Measurements from ENCODE around the gene HECTD1. TPM values are rescaled to one million over a fixed set of nuclear protein-coding genes. Genes with fewer than 3 reads are reported as not detected.
A peak's percentile ranks its signal among the peaks of the same experiment; 100 is the strongest.

The HECTD1 gene
- total and polyA plus RNA-seq, 9 of the 15 experiments (the other 6 are each of a cell fraction or from before 2014, with no cell fraction given), result 27.9 to 111 (median 78.1) TPM

DNA sequence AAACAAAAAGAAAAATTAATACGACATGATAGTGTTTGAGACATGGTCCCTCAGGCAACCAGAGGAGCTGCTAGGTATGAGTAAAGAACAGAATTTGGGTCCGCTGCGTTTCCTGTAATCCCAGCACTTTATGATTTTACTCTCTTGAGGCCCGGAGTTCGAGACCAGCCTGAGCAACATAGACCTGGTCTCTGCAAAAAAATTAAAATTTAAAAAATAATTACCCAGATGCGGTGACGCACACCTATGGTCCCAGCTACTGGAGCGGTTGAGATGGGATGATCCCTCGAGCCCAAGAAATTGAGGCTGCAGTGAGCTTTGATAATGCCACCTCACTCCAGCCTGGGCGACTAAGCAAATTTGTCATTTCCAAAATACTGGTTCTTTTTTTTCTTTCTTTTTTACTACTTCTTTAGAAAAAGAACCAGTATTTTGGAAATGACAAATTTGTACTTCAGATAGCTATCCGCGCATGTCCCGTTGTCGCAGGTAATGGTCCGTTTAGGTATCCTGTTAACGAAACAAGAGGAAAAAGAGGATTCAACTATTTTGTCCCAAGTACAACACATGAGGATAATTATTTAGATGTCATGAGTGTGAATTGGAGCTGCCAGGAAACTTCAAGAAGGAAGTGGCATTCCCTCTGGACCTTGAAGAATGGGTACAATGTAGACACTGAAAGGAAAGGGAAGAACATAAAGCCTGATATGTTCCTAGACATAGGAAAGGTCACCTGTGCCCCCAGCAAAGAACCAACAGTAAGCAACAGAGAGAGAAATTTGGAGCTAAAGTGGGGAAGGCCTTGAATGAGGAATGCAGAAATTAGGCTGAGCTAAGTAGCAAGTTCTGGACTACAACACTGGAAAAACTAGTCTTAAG is 1.2 kb upstream of the HECTD1 start:
- in situ Hi-C loops (cut with MboI), result no loop called here
- no TSS peak for BruUV-seq (replicated peaks)
- Histone ChIP-seq H4K20me1 (replicated peaks; ENCODE audit: control insufficient read depth, insufficient read depth, low read length) (no peaks in the 10 kb centered on the region; the same call in 1 of the 2 replicates), H3K36me3 (ENCODE audit: control insufficient read depth, insufficient read depth, low read length) (peaks cover 17% of the 10 kb centered on the region), H3K4me1 (replicated peaks in 1 of 2; ENCODE audit: control insufficient read depth in 2 of 2, insufficient read depth in 2 of 2, low read length in 2 of 2) (peaks cover 6 to 9% of the 10 kb centered on the region in 2 experiments; a peak in 4 of 5 replicates), H3K4me2 (ENCODE audit: insufficient read depth, low read length) (peak overlapping the region; percentile 96), H3K9me1 (ENCODE audit: control insufficient read depth, insufficient read depth, low read length) (no peaks in the 10 kb centered on the region), H3K9me3 (replicated peaks; ENCODE audit: control insufficient read depth, insufficient read depth, low read depth, low read length) (no peaks in the 10 kb centered on the region), H3K79me2 (ENCODE audit: control insufficient read depth, insufficient read depth, low read length) (peaks cover 44% of the 10 kb centered on the region), H2AFZ (ENCODE audit: low read depth, low read length) (peak overlapping the region; percentile 98), H3K9ac (ENCODE audit: insufficient read depth in 1 of 2, low read depth in 2 of 2, low read length in 2 of 2) (peak overlapping the region in 1 of 2 experiments; percentile 94; a peak in 3 of 4 replicates), H3K27ac (ENCODE audit: extremely low read depth, low read depth, low read length) (peak overlapping the region; percentile 99), H3K4me3 (peak overlapping the region; percentile 63), H3K27me3 (ENCODE audit: control insufficient read depth in 2 of 2, insufficient read depth in 2 of 2, low read length in 2 of 2) (no peaks in the 10 kb centered on the region)
- FAIRE-seq (no peak), ATAC-seq (no peak), DNase-seq (ENCODE audit: extremely low read depth in 1 of 4, low spot score in 3 of 4) (no peak)
- POLR2A ChIA-PET, result interaction anchor here (0.7 to 2.4 kb wide), 7 partner anchors 8 to 211 kb away, joined by 3 to 13 read pairs (median 4); partner anchors contain the start of gene HEATR5A
- CTCF ChIA-PET (ENCODE audit: low intra/inter-chr PET ratio), result no interaction called here
- TF ChIP-seq C11orf30 (IDR thresholded peaks at IDR 0.05; ENCODE audit: low read depth) (0 out of 2 replicates have a peak, but pooled peaks have one; percentile 45), NFE2 (IDR thresholded peaks at IDR 0.05; ENCODE audit: low read depth) (peak; percentile 46; the same call in 1 of the 2 replicates), TFAM (CRISPR knock-in tag; conservative IDR thresholded peaks at IDR 0.05) (no peak), NRF1 (conservative IDR thresholded peaks at IDR 0.05 in 1 of 2, IDR thresholded peaks at IDR 0.05 in 1 of 2) (no peak), MAFF (IDR thresholded peaks at IDR 0.05; ENCODE audit: low read length) (peak; percentile 21; the same call in 1 of the 2 replicates), PRPF4 (IDR thresholded peaks at IDR 0.05; ENCODE audit: insufficient read depth, low read depth, low read length, poor library complexity, severe bottlenecking) (no peak), ZNF766 (CRISPR knock-in tag; conservative IDR thresholded peaks at IDR 0.05) (0 out of 2 replicates have a peak, but pooled peaks have one; percentile 8), NCOR1 (IDR thresholded peaks at IDR 0.05) (0 out of 2 replicates have a peak, but pooled peaks have one; percentile 2), THRAP3 (IDR thresholded peaks at IDR 0.05; ENCODE audit: borderline replicate concordance) (0 out of 2 replicates have a peak, but pooled peaks have one; percentile 21), ZNF316 (IDR thresholded peaks at IDR 0.05) (peak; percentile 43; the same call in 1 of the 2 replicates)
- TF ChIP-seq, protein P1, sequence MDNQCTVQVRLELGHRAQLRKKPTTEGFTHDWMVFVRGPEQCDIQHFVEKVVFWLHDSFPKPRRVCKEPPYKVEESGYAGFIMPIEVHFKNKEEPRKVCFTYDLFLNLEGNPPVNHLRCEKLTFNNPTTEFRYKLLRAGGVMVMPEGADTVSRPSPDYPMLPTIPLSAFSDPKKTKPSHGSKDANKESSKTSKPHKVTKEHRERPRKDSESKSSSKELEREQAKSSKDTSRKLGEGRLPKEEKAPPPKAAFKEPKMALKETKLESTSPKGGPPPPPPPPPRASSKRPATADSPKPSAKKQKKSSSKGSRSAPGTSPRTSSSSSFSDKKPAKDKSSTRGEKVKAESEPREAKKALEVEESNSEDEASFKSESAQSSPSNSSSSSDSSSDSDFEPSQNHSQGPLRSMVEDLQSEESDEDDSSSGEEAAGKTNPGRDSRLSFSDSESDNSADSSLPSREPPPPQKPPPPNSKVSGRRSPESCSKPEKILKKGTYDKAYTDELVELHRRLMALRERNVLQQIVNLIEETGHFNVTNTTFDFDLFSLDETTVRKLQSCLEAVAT (IDR thresholded peaks at IDR 0.05), result peak in 1 of 2 experiments; percentile 79; a peak in 2 of 4 replicates
- TF ChIP-seq, protein P2, sequence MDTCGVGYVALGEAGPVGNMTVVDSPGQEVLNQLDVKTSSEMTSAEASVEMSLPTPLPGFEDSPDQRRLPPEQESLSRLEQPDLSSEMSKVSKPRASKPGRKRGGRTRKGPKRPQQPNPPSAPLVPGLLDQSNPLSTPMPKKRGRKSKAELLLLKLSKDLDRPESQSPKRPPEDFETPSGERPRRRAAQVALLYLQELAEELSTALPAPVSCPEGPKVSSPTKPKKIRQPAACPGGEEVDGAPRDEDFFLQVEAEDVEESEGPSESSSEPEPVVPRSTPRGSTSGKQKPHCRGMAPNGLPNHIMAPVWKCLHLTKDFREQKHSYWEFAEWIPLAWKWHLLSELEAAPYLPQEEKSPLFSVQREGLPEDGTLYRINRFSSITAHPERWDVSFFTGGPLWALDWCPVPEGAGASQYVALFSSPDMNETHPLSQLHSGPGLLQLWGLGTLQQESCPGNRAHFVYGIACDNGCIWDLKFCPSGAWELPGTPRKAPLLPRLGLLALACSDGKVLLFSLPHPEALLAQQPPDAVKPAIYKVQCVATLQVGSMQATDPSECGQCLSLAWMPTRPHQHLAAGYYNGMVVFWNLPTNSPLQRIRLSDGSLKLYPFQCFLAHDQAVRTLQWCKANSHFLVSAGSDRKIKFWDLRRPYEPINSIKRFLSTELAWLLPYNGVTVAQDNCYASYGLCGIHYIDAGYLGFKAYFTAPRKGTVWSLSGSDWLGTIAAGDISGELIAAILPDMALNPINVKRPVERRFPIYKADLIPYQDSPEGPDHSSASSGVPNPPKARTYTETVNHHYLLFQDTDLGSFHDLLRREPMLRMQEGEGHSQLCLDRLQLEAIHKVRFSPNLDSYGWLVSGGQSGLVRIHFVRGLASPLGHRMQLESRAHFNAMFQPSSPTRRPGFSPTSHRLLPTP (IDR thresholded peaks at IDR 0.05; ENCODE audit: borderline replicate concordance, extremely low read depth, insufficient read length), result peak; percentile 48
- 50% methylated on average over 16 of the region's 16 CpGs for WGBS (ENCODE audit: insufficient coverage, low coverage, missing lambda C conversion rate)
- intact Hi-C loops (cut with micrococcal nuclease), result loop anchor here (5.0 kb wide), 2 partner anchors 34 to 149 kb away; no protein-coding TSS in a partner anchor

All from K562 (cell line).